Fibroblast of villous mesenchyme (primary cell): Measurements from ENCODE around the gene ZCCHC17. TPM values are rescaled to one million over a fixed set of nuclear protein-coding genes. Genes with fewer than 3 reads are reported as not detected.
"Not testable (repeated sequence)": the region's sequence is repeated elsewhere in the genome, so short reads cannot be mapped to it uniquely, and the experiment has no call there.

Experiments
- DNase-seq: peaks from one replicate; pipeline ENCODE4 v3.0.0-alpha.2; 2010; ENCODE audit warnings: low read depth
- H3K4me3 ChIP-seq: 2 replicates; pipeline ENCODE4 v1.5.1; 2011; ENCODE audit warnings: low read depth, mild to moderate bottlenecking, low read length
- CTCF ChIP-seq: IDR thresholded peaks from 2 replicates; pipeline ENCODE4 v1.5.1; 2012; ENCODE audit warnings: low read depth, mild to moderate bottlenecking, low read length; ENCODE audit not compliant: insufficient read depth
- total RNA-seq: library from RNA; depleted of rRNA; stranded (reverse); fragments of >200 nt; gene quantifications from 2 replicates; pipeline ENCODE4 v1.2.3, GENCODE V29; 2012

The ZCCHC17 gene
- total RNA-seq, 1 donor, result 45.3 TPM

- TF ChIP-seq CTCF, result no peak
- no peak overlapping the region for H3K4me3 ChIP-seq
- DNase-seq, result no peak
Measured at GRCh38 chr1:31261916-31262315, 34.9 kb upstream of the ZCCHC17 start.

- H3K4me3 ChIP-seq, DNase-seq: not testable (repeated sequence)
Measured at GRCh38 chr1:31262393-31262792, 34.4 kb upstream of the ZCCHC17 start.

GRCh38 chr1:31263408-31263807 lies 33.4 kb upstream of the ZCCHC17 start:
- no peak for TF ChIP-seq CTCF
- no peak overlapping the region for H3K4me3 ChIP-seq

GRCh38 chr1:31264790-31265386 lies 31.9 kb upstream of the ZCCHC17 start:
- no peak overlapping the region for H3K4me3 ChIP-seq
- no peak for DNase-seq
- TF ChIP-seq CTCF, result no peak

More at GRCh38 chr1:31263408-31263807, 33.4 kb upstream of the ZCCHC17 start:
- DNase-seq, result no peak

- no peak for DNase-seq
- no peak for TF ChIP-seq CTCF
- no peak overlapping the region for H3K4me3 ChIP-seq
Measured at GRCh38 chr1:31266547-31266946, 30.3 kb upstream of the ZCCHC17 start.

- no peak for TF ChIP-seq CTCF
- no peak overlapping the region for H3K4me3 ChIP-seq
- DNase-seq, result no peak
Measured at GRCh38 chr1:31272369-31272768, 24.5 kb upstream of the ZCCHC17 start.

GRCh38 chr1:31273619-31274018 lies 23.2 kb upstream of the ZCCHC17 start:
- TF ChIP-seq CTCF, result no peak
- DNase-seq, result no peak
- no peak overlapping the region for H3K4me3 ChIP-seq

- not testable (repeated sequence) for H3K4me3 ChIP-seq, DNase-seq
Measured at GRCh38 chr1:31282426-31282825, 14.4 kb upstream of the ZCCHC17 start.

- not testable (repeated sequence) for DNase-seq, H3K4me3 ChIP-seq
Measured at GRCh38 chr1:31287791-31288190, 9.0 kb upstream of the ZCCHC17 start.
